ENCODE data around the gene FCHSD1. TPM values are rescaled to one million over a fixed set of nuclear protein-coding genes. Genes with fewer than 3 reads are reported as not detected.
A peak's percentile ranks its signal among the peaks of the same experiment; 100 is the strongest.

Gene FCHSD1
- total RNA-seq, 2 donors from 2014 or later, result 35.6 to 56.4 TPM

- H3K4me3 Mint-ChIP-seq, result peak within 1 kb of the TSS; percentile 91
- DNase-seq (ENCODE audit: low spot score) (peak; percentile 87), ATAC-seq (peak; percentile 89 to 93)
- no peaks in the 10 kb centered on the region for H3K27me3 Mint-ChIP-seq
- H3K9me3 Mint-ChIP-seq, result no peaks in the 10 kb centered on the region
- H3K4me1 Mint-ChIP-seq (ENCODE audit: low read depth in 2 of 2), result peaks cover 27 to 39% of the 10 kb centered on the region in 2 donors
- H3K27ac Mint-ChIP-seq, result peak within 1 kb of the TSS; percentile 62 to 95
- H3K36me3 Mint-ChIP-seq, result no peaks in the 10 kb centered on the region
These were observed 30.8 kb upstream of the FCHSD1 start, which contains the start of gene ARAP3 for GRCh38 chr5:141681695-141682641. Gene ARAP3, minus strand, starts transcription at chr5:141682230. Its CDS starts 1,744 bp downstream, at chr5:141680486.

GRCh38 chr5:141681295-141681694 is 30.1 kb upstream of the FCHSD1 start:
- peak overlapping the region; percentile 48 to 62 for H3K27ac Mint-ChIP-seq
- DNase-seq (ENCODE audit: low spot score) (peak; percentile 39), ATAC-seq (no peak)
- no peaks in the 10 kb centered on the region for H3K27me3 Mint-ChIP-seq
- peaks cover 27 to 35% of the 10 kb centered on the region in 2 donors for H3K4me1 Mint-ChIP-seq (ENCODE audit: low read depth in 2 of 2)
- H3K4me3 Mint-ChIP-seq, result peak overlapping the region; percentile 91
- no peaks in the 10 kb centered on the region for H3K36me3 Mint-ChIP-seq
- no peaks in the 10 kb centered on the region for H3K9me3 Mint-ChIP-seq

- ATAC-seq, result no peak
- H3K27ac Mint-ChIP-seq, result peak overlapping the region; percentile 48 to 62
- peaks cover 27 to 33% of the 10 kb centered on the region in 2 donors for H3K4me1 Mint-ChIP-seq (ENCODE audit: low read depth in 2 of 2)
- no peaks in the 10 kb centered on the region for H3K36me3 Mint-ChIP-seq
- peak; percentile 61 for DNase-seq (ENCODE audit: low spot score)
- H3K27me3 Mint-ChIP-seq, result no peaks in the 10 kb centered on the region
- H3K9me3 Mint-ChIP-seq, result no peaks in the 10 kb centered on the region
- peak overlapping the region; percentile 91 for H3K4me3 Mint-ChIP-seq
These were observed 29.6 kb upstream of the FCHSD1 start for GRCh38 chr5:141680751-141681201.

GRCh38 chr5:141680178-141680577 is 29.0 kb upstream of the FCHSD1 start:
- DNase-seq (ENCODE audit: low spot score), result peak; percentile 56
- Mint-ChIP-seq H3K36me3 (no peaks in the 10 kb centered on the region), H3K4me3 (no peak overlapping the region)

GRCh38 chr5:141677415-141677814 is 26.2 kb upstream of the FCHSD1 start:
- no peaks in the 10 kb centered on the region for H3K27me3 Mint-ChIP-seq

More at GRCh38 chr5:141680178-141680577, 29.0 kb upstream of the FCHSD1 start:
- no peaks in the 10 kb centered on the region for H3K9me3 Mint-ChIP-seq
- H3K27me3 Mint-ChIP-seq, result no peaks in the 10 kb centered on the region
- H3K27ac Mint-ChIP-seq, result no peak overlapping the region
- ATAC-seq, result no peak
- peaks cover 27 to 31% of the 10 kb centered on the region in 2 donors for H3K4me1 Mint-ChIP-seq (ENCODE audit: low read depth in 2 of 2)

GRCh38 chr5:141675672-141676071 is 24.5 kb upstream of the FCHSD1 start:
- H3K36me3 Mint-ChIP-seq, result no peaks in the 10 kb centered on the region
- H3K27ac Mint-ChIP-seq, result no peak overlapping the region
- H3K27me3 Mint-ChIP-seq, result no peaks in the 10 kb centered on the region
- DNase-seq (ENCODE audit: low spot score), result no peak
- no peak overlapping the region for H3K4me3 Mint-ChIP-seq
- peaks cover 0 to 9% of the 10 kb centered on the region in 2 donors for H3K4me1 Mint-ChIP-seq (ENCODE audit: low read depth in 2 of 2)
- ATAC-seq, result no peak
- H3K9me3 Mint-ChIP-seq, result no peaks in the 10 kb centered on the region

More at GRCh38 chr5:141677415-141677814, 26.2 kb upstream of the FCHSD1 start:
- ATAC-seq (no peak), DNase-seq (ENCODE audit: low spot score) (no peak)
- H3K27ac Mint-ChIP-seq, result no peak overlapping the region
- no peak overlapping the region for H3K4me3 Mint-ChIP-seq
- no peaks in the 10 kb centered on the region for H3K9me3 Mint-ChIP-seq
- H3K36me3 Mint-ChIP-seq, result no peaks in the 10 kb centered on the region
- peaks cover 13 to 22% of the 10 kb centered on the region in 2 donors for H3K4me1 Mint-ChIP-seq (ENCODE audit: low read depth in 2 of 2)

GRCh38 chr5:141674747-141675146 is 23.5 kb upstream of the FCHSD1 start:
- H3K9me3 Mint-ChIP-seq, result no peaks in the 10 kb centered on the region
- H3K36me3 Mint-ChIP-seq, result no peaks in the 10 kb centered on the region
- H3K27ac Mint-ChIP-seq, result no peak overlapping the region
- ATAC-seq (no peak), DNase-seq (ENCODE audit: low spot score) (no peak)
- H3K27me3 Mint-ChIP-seq, result no peaks in the 10 kb centered on the region
- no peak overlapping the region for H3K4me3 Mint-ChIP-seq
- peaks cover 0 to 7% of the 10 kb centered on the region in 2 donors for H3K4me1 Mint-ChIP-seq (ENCODE audit: low read depth in 2 of 2)

GRCh38 chr5:141672841-141673813 is 21.9 kb upstream of the FCHSD1 start:
- Mint-ChIP-seq H3K27me3 (no peaks in the 10 kb centered on the region), H3K4me1 (ENCODE audit: low read depth in 2 of 2) (peaks cover 0 to 3% of the 10 kb centered on the region in 2 donors), H3K4me3 (no peak overlapping the region), H3K9me3 (no peaks in the 10 kb centered on the region), H3K36me3 (no peaks in the 10 kb centered on the region), H3K27ac (no peak overlapping the region)
- ATAC-seq, result no peak
- DNase-seq (ENCODE audit: low spot score), result peak; percentile 42

- DNase-seq (ENCODE audit: low spot score), result peak; percentile 49
- Mint-ChIP-seq H3K36me3 (no peaks in the 10 kb centered on the region), H3K9me3 (no peaks in the 10 kb centered on the region), H3K4me1 (ENCODE audit: low read depth in 2 of 2) (peaks cover 0 to under 1% of the 10 kb centered on the region in 2 donors), H3K4me3 (no peak overlapping the region), H3K27ac (no peak overlapping the region), H3K27me3 (no peaks in the 10 kb centered on the region)
- peak; percentile 16 to 34 for ATAC-seq
These were observed 21.0 kb upstream of the FCHSD1 start for GRCh38 chr5:141672071-141672840.

GRCh38 chr5:141669520-141669919 is 18.3 kb upstream of the FCHSD1 start:
- no peak overlapping the region for H3K27ac Mint-ChIP-seq

GRCh38 chr5:141668601-141669265 is 17.5 kb upstream of the FCHSD1 start:
- no peak for ATAC-seq
- no peak overlapping the region for H3K4me3 Mint-ChIP-seq
- H3K36me3 Mint-ChIP-seq, result no peaks in the 10 kb centered on the region
- peak; percentile 16 for DNase-seq (ENCODE audit: low spot score)
- no peaks in the 10 kb centered on the region for H3K27me3 Mint-ChIP-seq
- no peak overlapping the region for H3K27ac Mint-ChIP-seq
- H3K4me1 Mint-ChIP-seq (ENCODE audit: low read depth in 2 of 2), result peaks cover 3 to 4% of the 10 kb centered on the region in 2 donors
- H3K9me3 Mint-ChIP-seq, result no peaks in the 10 kb centered on the region

More at GRCh38 chr5:141669520-141669919, 18.3 kb upstream of the FCHSD1 start:
- H3K4me3 Mint-ChIP-seq, result no peak overlapping the region
- no peaks in the 10 kb centered on the region for H3K36me3 Mint-ChIP-seq
- ATAC-seq (no peak), DNase-seq (ENCODE audit: low spot score) (peak; percentile 46)
- no peaks in the 10 kb centered on the region for H3K9me3 Mint-ChIP-seq
- peaks cover 3 to 4% of the 10 kb centered on the region in 2 donors for H3K4me1 Mint-ChIP-seq (ENCODE audit: low read depth in 2 of 2)
- no peaks in the 10 kb centered on the region for H3K27me3 Mint-ChIP-seq

Data from natural killer cell treated with Interleukin-12 subunit alpha and Interleukin-12 subunit beta and Interleukin-15 and Interleukin-18, amount 100 ng/mL, for 72 hours (primary cell).